ENCODE measurements around the gene MTMR3.

The MTMR3 gene

GRCh38 chr22:29917052-29917902 is 34.3 kb downstream of the MTMR3 start:
- DNase-seq = no peak

- no peak for DNase-seq
These were observed 42.4 kb downstream of the MTMR3 start for GRCh38 chr22:29925402-29925801.

- no peak for DNase-seq
These were observed 43.1 kb downstream of the MTMR3 start for GRCh38 chr22:29926057-29926456.

GRCh38 chr22:29932136-29932535 is 49.2 kb downstream of the MTMR3 start:
- DNase-seq = no peak

DNA sequence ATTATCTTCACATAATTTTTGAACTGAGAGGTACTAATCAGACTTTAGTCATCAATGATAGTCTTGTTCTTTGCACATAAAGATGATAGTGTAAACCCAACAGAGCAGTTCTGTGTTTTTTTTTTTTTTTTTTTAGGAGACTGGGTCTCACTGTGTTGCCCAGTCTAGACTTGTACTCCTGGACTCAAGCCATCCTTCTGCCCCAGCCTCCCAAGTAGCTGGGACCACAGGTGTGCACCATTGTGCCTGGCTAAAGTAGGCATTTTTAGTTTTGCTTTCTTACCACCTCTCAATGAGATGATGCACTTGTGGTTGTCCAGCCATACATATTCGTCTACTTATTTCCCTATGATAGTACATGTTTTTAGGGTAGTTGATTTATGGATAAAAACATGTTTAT is 50.6 kb downstream of the MTMR3 start:
- no peak for DNase-seq

DNA sequence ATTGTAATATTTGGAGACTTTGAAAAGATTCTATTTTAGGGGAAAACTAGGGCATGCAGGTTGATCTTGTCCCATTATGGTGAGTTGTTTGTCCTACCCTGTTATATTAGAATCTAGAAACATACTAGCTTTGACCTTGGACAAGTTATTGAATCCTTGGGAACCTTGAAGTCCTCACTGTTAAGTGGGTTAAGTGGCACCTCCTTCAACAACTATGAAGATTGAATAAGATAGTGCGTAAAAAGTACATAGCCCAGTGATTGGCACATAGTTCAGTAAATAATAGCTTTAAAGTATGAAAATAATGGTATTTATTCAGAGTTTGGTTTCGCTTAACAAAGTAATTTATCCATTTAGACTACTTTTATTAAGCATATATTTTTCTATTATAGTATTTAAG is 51.6 kb downstream of the MTMR3 start:
- DNase-seq = no peak

- no peak for DNase-seq
These were observed 53.2 kb downstream of the MTMR3 start for GRCh38 chr22:29936186-29936585.

- DNase-seq = no peak
These were observed 55.1 kb downstream of the MTMR3 start for GRCh38 chr22:29937940-29938693.

DNA sequence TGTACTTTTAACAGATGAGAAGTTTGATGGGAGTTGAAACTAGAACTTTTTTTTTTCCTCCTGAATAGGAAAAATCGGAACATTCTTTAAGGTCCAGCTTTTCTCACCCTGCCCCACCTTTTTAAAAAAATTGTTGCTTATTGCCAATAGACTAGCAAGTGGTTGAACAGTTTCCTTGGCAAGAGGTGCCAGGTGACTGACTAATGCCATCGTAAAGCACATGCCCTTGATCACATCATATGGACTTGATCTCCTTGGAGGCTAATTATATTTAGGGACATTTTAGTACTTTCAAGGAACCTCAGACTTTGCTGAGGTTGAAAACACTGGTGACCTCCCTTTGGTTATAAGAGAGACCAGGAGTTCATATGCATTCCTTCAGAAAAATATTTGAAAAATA is 57.6 kb downstream of the MTMR3 start:
- no peak for DNase-seq

DNA sequence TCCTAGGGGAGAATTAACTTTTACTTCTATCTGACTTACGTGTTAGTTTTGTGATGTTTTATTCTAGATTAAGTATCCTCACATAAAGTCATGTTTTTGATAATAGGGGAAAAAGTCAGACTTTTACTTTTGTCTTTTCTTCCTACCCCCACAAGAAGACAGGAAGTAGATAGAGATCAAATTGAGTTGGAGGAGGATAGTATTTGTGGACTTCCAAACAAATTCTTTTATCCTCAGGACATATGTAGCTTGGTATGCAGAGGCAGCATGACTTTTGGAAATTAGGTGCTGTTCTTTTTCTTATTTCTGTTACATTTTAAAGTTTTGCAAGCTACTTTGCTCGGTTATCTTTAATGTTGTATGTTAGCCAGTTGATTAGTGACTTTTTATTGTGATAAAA is 61.4 kb downstream of the MTMR3 start:
- no peak for DNase-seq

GRCh38 chr22:29945435-29945834 is 62.5 kb downstream of the MTMR3 start:
- no peak for DNase-seq

DNA sequence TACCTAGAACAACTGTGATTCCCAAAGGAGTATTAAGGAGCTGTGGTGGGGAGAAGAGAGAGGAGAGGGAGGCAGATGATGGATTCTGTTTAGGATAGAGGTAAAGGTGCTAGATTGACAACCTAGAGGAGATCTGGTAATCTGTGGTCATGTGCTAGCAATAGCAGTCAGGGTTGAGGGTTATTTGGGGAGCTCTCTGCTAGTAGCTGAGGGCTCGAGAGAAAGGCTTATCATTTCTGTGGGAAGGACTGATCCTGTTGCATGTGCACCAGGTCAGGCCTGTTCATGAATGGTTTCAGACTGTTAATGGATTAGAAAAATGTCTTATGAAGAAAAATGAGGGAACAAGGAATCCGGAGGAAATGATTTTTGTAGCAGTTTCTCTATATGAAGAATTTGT is 63.2 kb downstream of the MTMR3 start:
- DNase-seq = no peak

DNA sequence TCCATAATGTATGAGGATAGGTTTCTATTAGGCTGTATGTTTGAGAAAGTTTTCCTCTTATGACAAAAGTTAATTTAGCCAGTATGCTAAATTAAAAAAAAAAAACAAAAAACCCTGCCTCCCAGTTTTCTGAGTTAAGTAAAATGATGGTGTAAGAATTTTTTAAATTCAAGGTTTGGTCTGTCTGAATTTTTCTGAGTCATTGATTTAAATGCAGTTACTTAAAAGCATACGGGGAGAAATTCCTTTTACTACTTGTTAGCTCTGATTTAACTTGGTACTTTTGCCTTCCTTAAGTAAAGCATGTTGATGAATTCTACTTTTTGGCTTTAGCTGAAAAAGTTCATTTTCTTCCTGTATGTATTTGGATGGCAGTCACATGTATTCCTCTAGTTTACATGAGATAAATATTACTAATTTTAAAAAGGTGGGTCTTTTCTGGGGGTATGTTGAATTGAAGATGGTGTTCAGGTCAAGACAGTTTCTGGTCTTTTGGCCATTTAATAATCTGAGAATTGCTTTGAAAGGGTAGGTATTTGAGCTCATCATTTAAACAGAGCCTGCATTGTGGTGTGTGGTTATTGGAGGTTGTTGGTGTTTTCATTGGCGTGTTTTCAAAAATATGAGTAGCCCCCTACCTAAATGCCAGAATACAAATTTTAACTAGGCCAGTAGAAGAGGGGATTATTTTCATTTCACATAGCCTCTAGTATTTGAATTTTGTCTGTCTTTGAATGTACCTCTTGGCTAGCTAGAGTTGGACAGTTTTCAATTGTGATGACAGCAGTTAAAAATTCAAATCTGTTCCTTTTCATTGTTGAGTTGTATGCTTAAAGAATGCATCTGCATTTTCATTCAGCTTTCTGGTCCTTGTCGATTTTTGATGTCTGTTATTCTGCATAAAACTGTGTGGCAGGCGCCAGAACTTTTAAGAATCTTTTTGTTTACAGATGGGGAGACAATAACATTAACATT is 64.7 kb downstream of the MTMR3 start:
- no peak for DNase-seq

DNA sequence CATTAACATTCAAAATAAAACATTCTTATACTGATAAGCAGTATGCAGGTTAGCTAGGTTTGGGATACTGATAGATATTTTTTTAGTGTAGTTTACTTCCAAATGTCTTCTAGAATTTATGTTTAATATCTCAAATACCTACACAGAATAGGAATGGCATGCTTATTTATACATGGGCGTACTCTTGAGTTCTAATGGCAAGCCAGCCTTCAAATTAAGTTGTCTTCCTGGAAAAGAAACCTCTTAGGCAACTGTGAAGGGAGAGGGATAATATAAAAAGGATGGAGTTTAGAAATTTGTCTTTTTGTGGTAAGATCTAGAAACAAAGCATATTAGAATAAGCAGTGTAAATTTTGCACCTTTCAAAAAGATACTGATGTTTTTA is 65.4 kb downstream of the MTMR3 start:
- DNase-seq = no peak

GRCh38 chr22:29949872-29950271 is 66.9 kb downstream of the MTMR3 start:
- no peak for DNase-seq

DNA sequence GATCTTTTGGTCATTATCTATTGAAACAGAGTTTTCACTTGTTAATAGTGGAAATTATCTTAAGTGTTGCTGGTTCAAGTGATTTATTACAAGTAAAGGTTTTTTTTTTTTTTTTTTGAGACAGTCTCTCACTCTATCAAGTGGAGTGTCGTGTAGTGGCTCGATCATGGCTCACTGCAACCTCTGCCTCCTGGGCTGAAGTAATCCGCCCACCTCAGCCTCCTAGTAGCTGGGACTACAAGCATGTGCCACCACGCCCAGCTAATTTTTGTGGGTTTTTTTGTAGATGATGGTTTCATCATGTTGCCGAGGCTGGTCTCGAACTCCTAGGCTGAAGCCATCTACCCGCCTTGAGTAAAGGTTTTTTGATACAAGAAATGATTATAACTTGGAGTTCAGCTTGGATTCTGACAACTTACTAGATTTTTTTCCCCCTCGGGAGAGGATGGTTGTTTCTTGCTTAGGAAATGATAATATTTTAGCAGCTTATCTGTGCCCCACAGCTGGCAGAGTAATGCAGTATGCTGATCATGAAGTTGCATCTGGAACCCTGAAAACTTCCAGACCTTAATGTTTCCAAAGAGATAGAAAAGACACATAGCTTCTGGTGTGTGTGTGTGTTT is 68.9 kb downstream of the MTMR3 start:
- no peak for DNase-seq

DNA sequence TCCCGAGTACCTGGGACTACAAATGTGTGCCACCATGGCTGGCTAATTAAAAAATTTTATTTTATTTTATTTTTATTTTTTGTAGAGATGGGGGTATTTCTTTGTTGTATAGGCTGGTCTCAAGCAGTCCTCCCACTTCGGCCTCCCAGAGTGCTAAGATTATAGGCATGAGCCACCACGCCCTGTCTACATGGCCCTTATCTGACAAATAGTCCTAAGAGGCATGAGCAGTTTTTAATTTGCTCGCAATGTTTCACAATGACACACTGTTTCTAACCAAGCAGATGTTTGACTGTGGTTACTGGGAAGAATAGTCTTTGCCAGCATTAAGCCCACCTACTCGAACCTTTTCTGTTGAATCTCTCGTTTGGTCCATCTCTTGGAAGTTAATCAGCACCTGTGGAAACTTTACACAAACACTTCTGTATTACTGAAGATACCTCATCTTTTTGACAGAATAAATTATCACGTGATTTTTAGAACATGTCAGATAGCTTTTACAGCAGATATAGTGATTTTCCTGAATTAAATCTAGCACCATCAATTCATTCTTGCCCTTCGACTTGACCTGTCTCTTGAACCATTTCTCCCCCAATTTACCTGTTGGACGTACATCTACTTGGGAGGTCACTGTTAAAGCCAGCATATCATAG is 71.4 kb downstream of the MTMR3 start:
- no peak for DNase-seq

- no peak for DNase-seq
These were observed 73.7 kb downstream of the MTMR3 start for GRCh38 chr22:29956680-29957079.

GRCh38 chr22:29958170-29958569 is 75.2 kb downstream of the MTMR3 start:
- no peak for DNase-seq

GRCh38 chr22:29964776-29965175 is 81.8 kb downstream of the MTMR3 start:
- no peak for DNase-seq

- no peak for DNase-seq
These were observed 84.5 kb downstream of the MTMR3 start for GRCh38 chr22:29967461-29967860.

DNA sequence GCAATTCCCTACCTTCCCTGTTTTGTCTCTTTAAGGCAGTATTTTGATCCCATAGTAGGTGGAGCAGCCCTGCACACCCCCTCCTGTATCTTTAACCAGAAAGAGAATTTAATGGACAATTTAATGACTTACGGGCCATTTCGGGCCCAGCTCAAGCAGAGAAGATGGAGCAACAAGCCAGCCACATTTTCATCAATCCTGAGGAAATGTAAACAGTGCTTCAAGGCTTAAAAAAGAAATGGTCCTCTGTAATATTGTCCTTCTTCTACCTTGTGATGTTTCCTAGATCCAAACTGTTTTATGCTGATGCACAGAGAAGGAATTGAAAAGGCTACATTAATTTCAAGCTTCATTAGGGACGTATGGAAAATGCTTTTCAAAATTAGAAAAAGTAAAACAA is 88.6 kb downstream of the MTMR3 start:
- no peak for DNase-seq
